OCI-LY1 (cell line): Measurements from ENCODE around the gene NABP1.

Experiments used
- H2AFZ ChIP-seq: fragments of 200-600 bp; sonication (generic), shearing (Covaris generic); 2 replicates; pipeline ENCODE4 v1.6.0; 2014; ENCODE audit warnings: antibody characterized with exemption, mild to moderate bottlenecking, low read length
- H3F3A ChIP-seq: fragments of 200-600 bp; sonication (generic), shearing (Covaris generic); 2 replicates; pipeline ENCODE4 v1.6.0; 2014; ENCODE audit warnings: mild to moderate bottlenecking, antibody characterized with exemption, low read length, moderate library complexity; ENCODE audit not compliant: insufficient read depth
- H3K27ac ChIP-seq: fragments of 200-600 bp; sonication (generic); 2 replicates; pipeline ENCODE4 v1.5.1; 2014; ENCODE audit warnings: low read length, mixed run types, mild to moderate bottlenecking, low read depth; ENCODE audit not compliant: poor library complexity, severe bottlenecking
- H3K27me3 ChIP-seq: fragments of 200-600 bp; sonication (generic); 2 replicates; pipeline ENCODE4 v1.6.0; 2014; ENCODE audit warnings: antibody characterized with exemption, mild to moderate bottlenecking, low read length, moderate library complexity; ENCODE audit not compliant: insufficient read depth
- H3K36me3 ChIP-seq: fragments of 200-600 bp; sonication (generic); 2 replicates; pipeline ENCODE4 v1.6.1; 2014; ENCODE audit warnings: mild to moderate bottlenecking, antibody characterized with exemption, low read length, moderate library complexity, mixed read lengths; ENCODE audit not compliant: insufficient read depth
- H3K4me1 ChIP-seq: fragments of 200-600 bp; sonication (generic); 2 replicates; pipeline ENCODE4 v1.5.1; 2014; ENCODE audit warnings: mild to moderate bottlenecking, low read length, moderate library complexity; ENCODE audit not compliant: insufficient read depth, severe bottlenecking
- H3K4me2 ChIP-seq: fragments of 200-600 bp; sonication (generic), shearing (Covaris generic); 2 replicates; pipeline ENCODE4 v1.6.1; 2014; ENCODE audit warnings: low read length
- H3K4me3 ChIP-seq: fragments of 200-600 bp; sonication (generic); 2 replicates; pipeline ENCODE4 v1.5.1; 2014; ENCODE audit warnings: low read length, low read depth, mild to moderate bottlenecking, mixed read lengths; ENCODE audit not compliant: poor library complexity, severe bottlenecking
- H3K79me2 ChIP-seq: fragments of 200-600 bp; shearing (Covaris generic); 2 replicates; pipeline ENCODE4 v1.6.1; 2016; ENCODE audit warnings: mixed run types, low read length, mixed read lengths; ENCODE audit not compliant: insufficient read depth
- H3K9ac ChIP-seq: fragments of 200-600 bp; sonication (generic), shearing (Covaris generic); 2 replicates; pipeline ENCODE4 v1.6.1; 2014; ENCODE audit warnings: mild to moderate bottlenecking, low read length, mixed read lengths
- H3K9me2 ChIP-seq: fragments of 200-600 bp; sonication (generic), shearing (Covaris generic); 2 replicates; pipeline ENCODE4 v1.6.1; 2014; ENCODE audit warnings: low read depth, mild to moderate bottlenecking, low read length, mixed read lengths
- H3K9me3 ChIP-seq: fragments of 200-600 bp; shearing (Covaris generic); 2 replicates; pipeline ENCODE4 v1.6.1; 2014; ENCODE audit warnings: low read length, mixed read lengths
- H4K20me1 ChIP-seq: fragments of 200-600 bp; sonication (generic), shearing (Covaris generic); 2 replicates; pipeline ENCODE4 v1.6.0; 2016; ENCODE audit warnings: mild to moderate bottlenecking, low read length; ENCODE audit not compliant: insufficient read depth
- CTCF ChIP-seq: fragments of 200-600 bp; sonication (generic), shearing (Covaris generic); IDR thresholded peaks from 2 replicates; pipeline ENCODE4 v1.5.1; 2017; ENCODE audit warnings: mild to moderate bottlenecking, antibody characterized with exemption, low read length, moderate library complexity, mixed read lengths
- EZH2 ChIP-seq: fragments of 200-600 bp; sonication (generic), shearing (Covaris generic); IDR thresholded peaks from 2 replicates; pipeline ENCODE4 v1.8.0; 2017; ENCODE audit warnings: borderline replicate concordance, mixed run types, mild to moderate bottlenecking, antibody characterized with exemption, low read length, moderate library complexity, mixed read lengths

Gene NABP1

DNA sequence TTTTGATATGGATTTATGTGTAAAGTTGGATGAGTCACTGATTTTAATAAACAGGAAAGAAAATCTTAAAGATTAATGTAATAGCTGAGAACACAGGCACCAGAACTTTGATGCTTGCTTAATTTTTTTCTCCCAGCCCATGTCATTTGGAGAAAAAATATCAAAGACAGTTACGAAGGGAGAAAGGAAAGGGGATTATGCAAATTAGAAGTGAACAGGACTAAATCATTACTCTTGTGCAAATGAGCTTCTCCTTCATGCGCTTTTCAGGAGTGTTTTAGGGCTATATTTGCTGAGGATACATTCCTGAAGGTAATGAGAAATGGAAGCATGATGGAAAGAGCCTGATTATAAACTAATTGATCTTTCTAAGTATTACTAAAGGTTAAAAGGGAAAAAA lies 28.9 kb downstream of the NABP1 start:
- TF ChIP-seq CTCF (no peak), EZH2 (no peak)
- H3K27ac ChIP-seq, result no peak overlapping the region
- H3K9me2 ChIP-seq, result no peaks in the 10 kb centered on the region
- H2AFZ ChIP-seq, result no peak overlapping the region
- H3K9ac ChIP-seq, result no peak overlapping the region
- H3K4me2 ChIP-seq, result no peak overlapping the region
- H3K9me3 ChIP-seq, result no peaks in the 10 kb centered on the region
- H3F3A ChIP-seq, result no peaks in the 10 kb centered on the region
- no peaks in the 10 kb centered on the region for H3K27me3 ChIP-seq
- no peaks in the 10 kb centered on the region for H3K4me1 ChIP-seq
- H4K20me1 ChIP-seq, result no peaks in the 10 kb centered on the region
- H3K36me3 ChIP-seq, result no peaks in the 10 kb centered on the region
- H3K4me3 ChIP-seq, result no peak overlapping the region
- no peaks in the 10 kb centered on the region for H3K79me2 ChIP-seq

DNA sequence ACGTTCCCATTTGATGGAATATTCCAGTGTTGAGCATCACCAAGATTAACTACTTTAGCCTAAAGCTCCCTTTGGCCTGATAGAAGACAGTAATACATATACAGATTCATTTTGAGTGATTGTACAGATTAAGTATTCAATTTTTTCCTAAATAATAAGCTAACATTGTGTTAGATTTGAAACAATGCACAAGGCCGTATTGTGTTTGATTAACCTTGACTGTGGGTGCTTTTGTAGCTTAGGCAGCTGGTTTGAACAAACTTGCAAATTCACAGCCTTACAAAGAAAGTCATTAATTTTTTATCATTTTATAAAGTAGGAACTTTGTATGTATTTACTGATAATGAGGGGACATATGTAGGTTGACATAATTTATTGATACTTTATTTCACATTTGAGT lies 29.6 kb downstream of the NABP1 start:
- no peaks in the 10 kb centered on the region for H4K20me1 ChIP-seq
- TF ChIP-seq CTCF, result no peak
- no peak for TF ChIP-seq EZH2

GRCh38 chr2:191710411-191710900 lies 32.5 kb downstream of the NABP1 start:
- Histone ChIP-seq H3F3A (no peaks in the 10 kb centered on the region), H3K9ac (no peak overlapping the region), H3K79me2 (no peaks in the 10 kb centered on the region), H2AFZ (no peak overlapping the region), H3K27me3 (no peaks in the 10 kb centered on the region), H3K4me2 (no peak overlapping the region), H3K27ac (no peak overlapping the region), H4K20me1 (no peaks in the 10 kb centered on the region), H3K9me3 (no peaks in the 10 kb centered on the region), H3K9me2 (no peaks in the 10 kb centered on the region), H3K4me1 (no peaks in the 10 kb centered on the region), H3K4me3 (no peak overlapping the region), H3K36me3 (no peaks in the 10 kb centered on the region)
- no peak for TF ChIP-seq EZH2
- TF ChIP-seq CTCF, result no peak

More for the DNA sequence above, 29.6 kb downstream of the NABP1 start:
- Histone ChIP-seq H3K27me3 (no peaks in the 10 kb centered on the region), H2AFZ (no peak overlapping the region), H3K27ac (no peak overlapping the region), H3K4me2 (no peak overlapping the region), H3K9me2 (no peaks in the 10 kb centered on the region), H3F3A (no peaks in the 10 kb centered on the region), H3K36me3 (no peaks in the 10 kb centered on the region), H3K9me3 (no peaks in the 10 kb centered on the region), H3K4me1 (no peaks in the 10 kb centered on the region), H3K4me3 (no peak overlapping the region), H3K79me2 (no peaks in the 10 kb centered on the region), H3K9ac (no peak overlapping the region)
